Astrocyte (in vitro differentiated cells and primary cell): ENCODE measurements around the gene DLGAP1.

ENCODE experiments used
- EZH2 ChIP-seq: IDR thresholded peaks from 2 replicates; pipeline ENCODE4 v1.6.1; 2012; ENCODE audit warnings: mild to moderate bottlenecking, low read length, inconsistent platforms; ENCODE audit not compliant: insufficient read depth
- TF ChIP-seq, protein P1 (sequence below): IDR thresholded peaks from 2 replicates; pipeline ENCODE4 v1.5.1; 2011; ENCODE audit warnings: low read depth, mild to moderate bottlenecking, inconsistent platforms, low read length, moderate library complexity; ENCODE audit not compliant: insufficient read depth

DNA sequence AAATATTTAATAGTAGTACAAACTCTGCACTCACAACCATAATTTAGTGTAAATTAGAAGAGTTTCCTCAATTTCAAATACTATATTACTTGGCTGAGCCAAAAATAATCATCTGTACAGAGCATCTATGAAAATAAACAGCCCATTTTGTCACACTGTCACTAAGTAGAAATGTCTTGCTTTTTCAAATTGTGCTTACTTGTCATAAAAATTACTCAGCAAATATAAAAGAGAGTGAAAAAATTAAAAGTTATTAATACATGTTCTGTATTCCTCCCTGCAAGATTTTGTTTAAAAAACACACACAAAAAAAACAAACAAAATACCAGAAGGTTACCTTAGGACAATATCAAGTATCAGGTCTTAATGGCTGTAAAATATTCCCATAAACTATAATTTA is 155.7 kb downstream of the DLGAP1 start:
- TF ChIP-seq, protein P1, sequence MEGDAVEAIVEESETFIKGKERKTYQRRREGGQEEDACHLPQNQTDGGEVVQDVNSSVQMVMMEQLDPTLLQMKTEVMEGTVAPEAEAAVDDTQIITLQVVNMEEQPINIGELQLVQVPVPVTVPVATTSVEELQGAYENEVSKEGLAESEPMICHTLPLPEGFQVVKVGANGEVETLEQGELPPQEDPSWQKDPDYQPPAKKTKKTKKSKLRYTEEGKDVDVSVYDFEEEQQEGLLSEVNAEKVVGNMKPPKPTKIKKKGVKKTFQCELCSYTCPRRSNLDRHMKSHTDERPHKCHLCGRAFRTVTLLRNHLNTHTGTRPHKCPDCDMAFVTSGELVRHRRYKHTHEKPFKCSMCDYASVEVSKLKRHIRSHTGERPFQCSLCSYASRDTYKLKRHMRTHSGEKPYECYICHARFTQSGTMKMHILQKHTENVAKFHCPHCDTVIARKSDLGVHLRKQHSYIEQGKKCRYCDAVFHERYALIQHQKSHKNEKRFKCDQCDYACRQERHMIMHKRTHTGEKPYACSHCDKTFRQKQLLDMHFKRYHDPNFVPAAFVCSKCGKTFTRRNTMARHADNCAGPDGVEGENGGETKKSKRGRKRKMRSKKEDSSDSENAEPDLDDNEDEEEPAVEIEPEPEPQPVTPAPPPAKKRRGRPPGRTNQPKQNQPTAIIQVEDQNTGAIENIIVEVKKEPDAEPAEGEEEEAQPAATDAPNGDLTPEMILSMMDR, result no peak
- no peak for TF ChIP-seq EZH2
